Fibroblast of mammary gland (primary cell): ENCODE measurements around the gene ZFYVE28.

ENCODE experiments used
- DNase-seq: peaks from one replicate; pipeline ENCODE4 v3.0.0-alpha.2; 2010; ENCODE audit warnings: low read depth
- H3K4me3 ChIP-seq: 2 replicates; pipeline ENCODE4 v1.5.1; 2011; ENCODE audit warnings: low read depth, mild to moderate bottlenecking, low read length, moderate library complexity; ENCODE audit not compliant: control insufficient read depth
- TF ChIP-seq, protein P1 (sequence below): conservative IDR thresholded peaks from 2 replicates; pipeline ENCODE4 v1.5.1; 2011; ENCODE audit warnings: low read depth, low read length, inconsistent platforms; ENCODE audit not compliant: control insufficient read depth, insufficient read depth

Gene ZFYVE28

DNA sequence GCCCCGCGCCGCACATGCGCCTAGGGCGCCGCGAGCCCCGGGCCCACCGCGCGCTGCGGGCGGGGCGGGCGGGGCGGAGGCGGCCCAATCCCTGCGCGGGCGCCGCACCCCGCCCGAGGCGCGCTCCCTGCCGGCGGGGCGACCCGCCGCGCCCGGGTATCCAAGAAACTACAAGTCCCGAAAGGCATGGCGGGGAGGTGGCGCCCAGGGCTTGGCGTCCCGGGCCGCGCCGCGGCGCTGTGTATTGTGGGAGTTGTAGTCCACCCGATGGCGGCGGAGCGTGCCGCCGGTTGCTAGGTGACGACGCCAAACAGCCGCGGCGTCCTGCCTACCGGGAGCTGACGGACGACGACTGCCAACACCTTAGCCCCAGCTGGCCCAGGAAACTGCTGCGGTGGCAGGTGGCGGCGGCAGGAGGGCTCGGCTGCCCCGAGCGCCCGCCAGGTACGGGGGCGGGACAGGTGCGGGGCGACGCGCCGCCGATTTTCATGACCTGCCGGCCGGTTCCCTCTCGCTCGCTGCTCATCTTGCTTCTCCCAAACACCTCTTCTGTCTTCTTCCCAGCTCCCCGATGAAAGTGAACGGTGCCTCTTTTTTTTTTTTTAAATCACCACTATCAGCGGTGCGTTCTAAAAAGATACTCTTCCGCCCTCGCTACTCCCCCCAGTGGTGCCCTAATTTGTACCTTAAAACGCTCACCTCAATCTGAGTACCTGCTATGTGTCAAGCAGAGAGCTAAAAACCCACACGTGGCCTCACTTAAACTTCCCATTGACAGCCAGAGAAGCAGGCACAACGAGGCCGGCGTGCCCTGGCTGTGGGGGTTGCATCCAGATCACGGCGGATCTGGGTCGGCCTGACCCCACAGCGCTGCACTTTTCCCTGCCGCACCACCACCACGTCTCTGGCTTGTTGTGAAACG, 466 bp upstream of the ZFYVE28 start, which contains the start of gene CFAP99:
CFAP99 (plus strand) TSS at position 306 of the 922 bp plus-strand sequence.
- peak within 1 kb of the TSS; percentile 35 for H3K4me3 ChIP-seq
- TF ChIP-seq, protein P1, sequence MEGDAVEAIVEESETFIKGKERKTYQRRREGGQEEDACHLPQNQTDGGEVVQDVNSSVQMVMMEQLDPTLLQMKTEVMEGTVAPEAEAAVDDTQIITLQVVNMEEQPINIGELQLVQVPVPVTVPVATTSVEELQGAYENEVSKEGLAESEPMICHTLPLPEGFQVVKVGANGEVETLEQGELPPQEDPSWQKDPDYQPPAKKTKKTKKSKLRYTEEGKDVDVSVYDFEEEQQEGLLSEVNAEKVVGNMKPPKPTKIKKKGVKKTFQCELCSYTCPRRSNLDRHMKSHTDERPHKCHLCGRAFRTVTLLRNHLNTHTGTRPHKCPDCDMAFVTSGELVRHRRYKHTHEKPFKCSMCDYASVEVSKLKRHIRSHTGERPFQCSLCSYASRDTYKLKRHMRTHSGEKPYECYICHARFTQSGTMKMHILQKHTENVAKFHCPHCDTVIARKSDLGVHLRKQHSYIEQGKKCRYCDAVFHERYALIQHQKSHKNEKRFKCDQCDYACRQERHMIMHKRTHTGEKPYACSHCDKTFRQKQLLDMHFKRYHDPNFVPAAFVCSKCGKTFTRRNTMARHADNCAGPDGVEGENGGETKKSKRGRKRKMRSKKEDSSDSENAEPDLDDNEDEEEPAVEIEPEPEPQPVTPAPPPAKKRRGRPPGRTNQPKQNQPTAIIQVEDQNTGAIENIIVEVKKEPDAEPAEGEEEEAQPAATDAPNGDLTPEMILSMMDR: no peak
- DNase-seq: peak; percentile 88

DNA sequence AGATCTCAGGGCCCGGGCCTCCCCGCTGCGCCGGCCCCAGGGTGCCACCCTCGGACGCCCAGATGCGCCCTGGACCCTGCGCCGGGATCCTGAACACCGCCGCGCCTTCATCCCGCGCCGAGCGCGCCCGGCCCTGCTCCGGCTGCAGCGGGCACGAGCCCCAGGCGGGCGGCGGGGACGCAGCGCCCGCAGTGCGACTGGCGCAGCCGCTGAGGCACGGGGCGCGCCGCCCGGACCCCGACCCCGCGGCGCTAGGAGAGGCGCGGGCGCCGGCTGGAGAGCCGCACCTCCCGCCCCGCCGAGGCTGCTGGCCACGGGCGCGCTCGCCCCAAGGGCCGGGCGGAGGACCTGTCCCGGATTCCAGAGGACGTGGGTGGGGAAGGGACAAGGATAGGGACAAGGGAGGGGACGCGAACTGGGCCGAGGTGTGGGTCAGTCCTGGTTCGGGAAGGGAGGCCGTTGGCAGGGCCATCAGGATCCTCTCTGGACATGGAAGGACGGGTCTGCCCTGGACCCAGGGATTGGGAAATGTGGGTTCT, 1.1 kb downstream of the ZFYVE28 start:
- H3K4me3 ChIP-seq: peak overlapping the region; percentile 4
- DNase-seq: no peak
- TF ChIP-seq, protein P1: no peak

DNA sequence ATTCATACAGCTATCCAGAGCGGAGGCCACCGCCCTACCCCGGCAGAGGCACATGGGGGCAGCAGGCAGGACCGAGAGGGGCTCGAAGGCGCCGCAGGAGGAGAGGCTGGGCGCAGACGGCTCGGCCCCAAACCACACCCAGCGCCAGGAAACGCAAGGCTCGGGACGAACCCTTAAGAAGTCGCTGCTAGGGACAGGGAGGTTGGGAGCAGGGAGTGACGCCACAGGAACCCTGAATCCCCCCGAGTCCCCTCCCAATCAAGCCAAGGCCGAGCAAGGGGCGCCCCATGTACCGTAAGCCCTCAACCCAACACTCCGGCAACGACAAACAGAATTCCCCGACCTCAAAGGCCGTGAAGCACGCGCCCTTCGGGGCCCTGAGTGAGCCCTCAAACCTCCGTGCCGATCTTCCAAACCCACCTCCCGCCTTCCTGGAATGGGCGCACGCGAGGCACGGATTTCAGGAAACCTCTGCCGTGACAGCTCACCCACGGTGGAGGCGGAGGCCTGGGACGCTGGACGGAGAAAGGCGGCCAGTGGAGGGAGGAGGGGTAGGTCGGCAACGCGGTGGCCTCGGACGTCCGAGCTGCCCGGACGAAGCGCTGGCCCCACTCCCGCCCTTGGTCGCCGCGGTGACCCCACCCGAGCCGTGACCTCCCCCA, 1.8 kb downstream of the ZFYVE28 start:
- DNase-seq: no peak
- TF ChIP-seq, protein P1: no peak
- H3K4me3 ChIP-seq: no peak overlapping the region

DNA sequence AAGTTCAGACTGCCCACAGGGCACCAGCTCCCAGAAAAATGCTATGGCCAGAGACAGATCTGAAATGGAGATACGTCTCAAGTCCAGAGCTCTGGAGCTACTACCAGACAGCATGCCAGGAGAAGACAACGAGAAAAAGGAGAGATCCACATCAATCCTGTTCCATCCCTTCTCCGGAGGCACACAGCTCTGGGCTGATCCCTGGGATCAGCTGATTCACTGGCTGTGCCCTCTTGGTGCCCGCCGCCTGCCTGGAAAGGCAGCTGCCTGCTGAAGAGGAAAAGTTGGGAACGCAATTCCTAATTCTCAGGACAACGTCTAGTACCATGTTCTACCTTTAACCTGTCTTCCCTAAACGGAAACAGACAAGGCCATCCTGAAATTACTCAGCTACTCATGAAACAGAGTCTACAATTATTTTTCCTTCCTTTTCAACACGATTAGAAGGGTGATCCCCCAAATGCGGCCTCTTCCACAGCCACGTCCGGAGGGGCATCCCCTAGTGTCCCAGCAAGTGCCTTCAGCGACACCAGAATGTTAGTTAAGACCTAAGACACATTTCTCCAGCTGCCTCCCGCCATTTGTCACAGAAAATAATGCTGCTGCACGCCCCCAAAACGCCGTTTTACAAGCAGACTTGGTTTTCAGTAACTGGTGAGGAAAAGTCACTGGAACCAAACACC, 2.4 kb downstream of the ZFYVE28 start:
- DNase-seq: no peak
- TF ChIP-seq, protein P1: no peak
- H3K4me3 ChIP-seq: no peak overlapping the region

DNA sequence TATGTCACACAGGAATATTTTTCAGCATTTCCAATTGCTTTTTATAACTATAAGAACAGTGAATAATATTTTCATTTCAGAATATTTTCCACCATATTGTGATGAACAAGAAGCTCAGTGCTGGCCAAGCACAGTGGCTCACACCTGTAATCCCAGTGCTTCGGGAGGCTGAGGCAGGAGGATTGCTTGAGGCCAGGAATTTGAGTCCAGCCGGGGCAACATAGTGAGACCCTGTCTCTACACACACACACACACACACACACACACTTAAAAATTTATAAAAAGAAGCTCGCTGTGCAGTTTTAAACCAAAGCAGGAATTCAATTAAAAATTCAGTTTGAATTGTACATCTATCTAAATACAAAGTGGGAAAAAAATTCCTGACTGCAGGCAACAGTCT, 3.2 kb downstream of the ZFYVE28 start:
- DNase-seq: no peak
- TF ChIP-seq, protein P1: no peak
- H3K4me3 ChIP-seq: no peak overlapping the region
